AG04450 (cell line): ENCODE results near the gene GLI1. TPM values are rescaled to one million over a fixed set of nuclear protein-coding genes. Genes with fewer than 3 reads are reported as not detected.
"Not testable (repeated sequence)": the region's sequence is repeated elsewhere in the genome, so short reads cannot be mapped to it uniquely, and the experiment has no call there.

Source experiments
- CTCF ChIA-PET: fragments of 300-600, 350-600 bp; formaldehyde crosslinking; extraction: SDS; loops from one replicate; lab custom pipeline; 2022; ENCODE audit warnings: antibody characterized with exemption, inconsistent platforms; lab: Charles Lee
- POLR2A ChIA-PET: fragments of 350-600 bp; formaldehyde crosslinking; extraction: SDS; loops from one replicate; lab custom pipeline; 2021; ENCODE audit warnings: antibody characterized with exemption, inconsistent platforms; lab: Yijun Ruan, JAX
- DNase-seq: peaks from one replicate; pipeline ENCODE4 v3.0.0-alpha.2; 2011; ENCODE audit warnings: low read depth, low spot score
- H3K27ac ChIP-seq: one replicate; pipeline ENCODE4 v1.5.1; 2012; ENCODE audit warnings: low read depth, low read length, control low read depth
- H3K27me3 ChIP-seq: one replicate; pipeline ENCODE4 v1.6.0; 2012; ENCODE audit warnings: low read length; ENCODE audit not compliant: control insufficient read depth, insufficient read depth
- H3K4me3 ChIP-seq: 2 replicates; pipeline ENCODE4 v1.5.1; 2011; ENCODE audit warnings: mild to moderate bottlenecking, low read depth, low read length, control low read depth
- H3K9me3 ChIP-seq: 2 replicates; pipeline ENCODE4 v1.5.1; 2012; ENCODE audit warnings: low read length; ENCODE audit not compliant: control insufficient read depth, insufficient read depth
- polyA plus RNA-seq: library from polyadenylated mRNA; depleted of rRNA; stranded (reverse); fragments of >200 nt; gene quantifications from 2 replicates; pipeline ENCODE4 v1.2.3, GENCODE V29; 2011
- TF ChIP-seq, protein P1 (sequence below): IDR thresholded peaks from 2 replicates; pipeline ENCODE4 v1.5.1; 2011; ENCODE audit warnings: low read depth, low read length, control low read depth, inconsistent platforms

Gene GLI1
- polyA plus RNA-seq, 1 experiment, result 8.3 TPM

DNA sequence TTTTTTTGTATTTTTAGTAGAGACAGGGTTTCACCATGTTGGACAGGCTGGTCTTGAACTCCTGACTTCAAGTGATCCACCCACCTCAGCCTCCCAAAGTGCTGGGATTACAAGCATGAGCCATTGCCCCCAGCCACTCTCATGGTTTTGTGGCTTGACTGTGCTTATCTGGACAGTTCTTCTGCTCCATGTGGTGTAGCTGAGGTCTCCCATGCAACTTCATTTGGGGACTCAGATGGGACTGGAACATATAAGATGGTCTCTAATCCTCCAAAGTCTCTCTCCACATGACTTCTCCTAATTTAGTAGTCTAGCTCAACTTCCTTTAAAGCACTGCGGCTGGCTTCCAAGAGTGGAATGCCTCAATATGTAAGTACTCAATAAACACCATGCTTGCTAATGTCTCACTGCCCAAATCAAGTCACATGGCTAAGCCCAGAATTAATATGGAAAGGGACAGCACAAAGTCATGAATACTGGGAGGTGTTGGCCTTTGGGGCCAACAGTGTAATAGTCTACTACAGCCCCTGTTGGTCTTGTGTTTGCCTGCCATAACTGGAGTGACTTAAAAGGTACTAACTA lies 17.6 kb upstream of the GLI1 start:
- POLR2A ChIA-PET, result interaction anchor here (0.6 kb wide), 1 partner anchor 1194 kb away, joined by 4 read pairs; no protein-coding TSS in a partner anchor
- DNase-seq, result no peak
- Histone ChIP-seq H3K27me3 (no peaks in the 10 kb centered on the region), H3K4me3 (no peak overlapping the region), H3K9me3 (no peaks in the 10 kb centered on the region), H3K27ac (no peak overlapping the region)
- TF ChIP-seq, protein P1, sequence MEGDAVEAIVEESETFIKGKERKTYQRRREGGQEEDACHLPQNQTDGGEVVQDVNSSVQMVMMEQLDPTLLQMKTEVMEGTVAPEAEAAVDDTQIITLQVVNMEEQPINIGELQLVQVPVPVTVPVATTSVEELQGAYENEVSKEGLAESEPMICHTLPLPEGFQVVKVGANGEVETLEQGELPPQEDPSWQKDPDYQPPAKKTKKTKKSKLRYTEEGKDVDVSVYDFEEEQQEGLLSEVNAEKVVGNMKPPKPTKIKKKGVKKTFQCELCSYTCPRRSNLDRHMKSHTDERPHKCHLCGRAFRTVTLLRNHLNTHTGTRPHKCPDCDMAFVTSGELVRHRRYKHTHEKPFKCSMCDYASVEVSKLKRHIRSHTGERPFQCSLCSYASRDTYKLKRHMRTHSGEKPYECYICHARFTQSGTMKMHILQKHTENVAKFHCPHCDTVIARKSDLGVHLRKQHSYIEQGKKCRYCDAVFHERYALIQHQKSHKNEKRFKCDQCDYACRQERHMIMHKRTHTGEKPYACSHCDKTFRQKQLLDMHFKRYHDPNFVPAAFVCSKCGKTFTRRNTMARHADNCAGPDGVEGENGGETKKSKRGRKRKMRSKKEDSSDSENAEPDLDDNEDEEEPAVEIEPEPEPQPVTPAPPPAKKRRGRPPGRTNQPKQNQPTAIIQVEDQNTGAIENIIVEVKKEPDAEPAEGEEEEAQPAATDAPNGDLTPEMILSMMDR, result no peak
- CTCF ChIA-PET, result interaction anchor here (1.3 kb wide), 1 partner anchor 11 kb away, joined by 6 read pairs; no protein-coding TSS in a partner anchor

DNA sequence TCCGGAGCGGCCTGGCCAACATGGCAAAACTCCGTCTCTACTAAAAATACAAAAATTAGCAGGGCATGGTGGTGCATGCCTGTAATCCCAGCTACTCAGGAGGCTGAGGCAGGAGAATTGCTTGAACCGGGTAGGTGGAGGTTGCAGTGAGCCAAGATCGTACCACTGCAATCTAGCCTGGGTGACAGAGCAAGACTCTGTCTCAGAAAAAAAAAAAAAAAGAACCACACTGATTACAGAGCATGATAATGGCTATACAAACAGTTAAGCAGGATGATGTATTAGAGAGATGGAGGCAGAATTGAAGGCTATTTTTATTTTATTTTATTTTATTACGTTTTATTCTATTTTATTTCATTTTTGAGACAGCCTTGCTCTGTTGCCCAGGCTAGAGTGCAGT lies 15.2 kb upstream of the GLI1 start:
- POLR2A ChIA-PET, H3K4me3 ChIP-seq, H3K27me3 ChIP-seq, DNase-seq, H3K9me3 ChIP-seq, H3K27ac ChIP-seq: not testable (repeated sequence)
- CTCF ChIA-PET, result interaction anchor here (1.5 to 1.6 kb wide), 3 partner anchors 9 to 136 kb away, joined by 5 to 7 read pairs (median 6); no protein-coding TSS in a partner anchor

DNA sequence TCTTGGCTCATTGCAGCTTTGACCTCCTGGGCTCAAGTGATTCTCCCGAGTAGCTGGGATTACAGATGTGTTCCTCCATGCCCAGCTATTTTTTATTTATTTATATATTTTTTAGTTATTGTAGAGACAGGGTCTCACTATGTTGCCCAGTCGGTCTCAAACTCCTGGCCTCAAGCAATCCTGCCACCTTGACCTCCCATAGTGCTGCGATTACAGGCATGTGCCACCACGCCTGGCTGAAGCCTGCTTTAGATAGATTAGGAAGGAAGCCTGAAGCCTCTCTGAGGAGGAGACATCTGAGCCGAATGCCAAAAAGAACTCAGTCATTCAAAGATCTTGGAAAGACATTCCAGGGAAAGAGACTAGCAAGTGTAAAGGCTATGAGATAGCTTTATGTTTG lies 14.8 kb upstream of the GLI1 start:
- H3K27me3 ChIP-seq, result no peaks in the 10 kb centered on the region
- no peak for DNase-seq
- ChIA-PET CTCF (interaction anchor here (1.5 to 1.6 kb wide), 3 partner anchors 9 to 137 kb away, joined by 5 to 7 read pairs (median 6); no protein-coding TSS in a partner anchor), POLR2A (no interaction called here)
- TF ChIP-seq, protein P1, result no peak
- no peak overlapping the region for H3K4me3 ChIP-seq
- H3K27ac ChIP-seq, result no peak overlapping the region
- H3K9me3 ChIP-seq, result peaks cover 3% of the 10 kb centered on the region; the same call in 1 of the 2 replicates

DNA sequence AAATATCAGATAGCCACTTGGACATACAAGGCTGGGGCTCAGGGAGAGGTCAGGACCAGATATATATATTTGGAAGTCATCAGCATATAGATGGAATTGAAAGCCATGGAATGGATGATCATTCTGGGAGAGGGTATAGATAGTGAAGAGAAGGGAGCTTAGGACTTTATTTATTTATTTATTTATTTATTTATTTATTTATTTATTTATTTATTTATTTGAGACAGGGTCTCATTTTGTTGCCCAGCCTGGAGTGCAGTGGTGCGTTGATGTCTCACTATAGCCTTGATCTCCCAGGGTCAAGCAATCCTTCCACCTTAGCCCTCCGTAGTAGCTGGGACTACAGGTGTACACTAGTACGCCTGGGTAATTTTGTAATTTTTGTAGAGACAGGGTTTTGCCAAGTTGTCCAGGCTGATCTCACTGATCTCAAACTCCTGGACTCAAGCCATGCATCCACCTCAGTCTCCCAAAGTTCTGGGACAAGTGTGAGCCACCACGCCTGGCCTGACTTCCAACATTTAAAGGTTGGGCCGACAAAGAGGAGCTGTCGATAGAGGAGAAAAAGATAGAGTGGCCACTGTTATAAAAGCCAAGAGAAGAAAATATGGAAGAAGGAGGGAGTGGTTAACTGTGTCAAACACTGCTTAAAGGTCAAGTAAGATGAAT lies 13.2 kb upstream of the GLI1 start:
- DNase-seq, result no peak
- no peak overlapping the region for H3K27ac ChIP-seq
- ChIA-PET POLR2A (no interaction called here), CTCF (interaction anchor here (1.4 to 2.3 kb wide), 2 partner anchors 12 to 182 kb away, joined by 4 to 11 read pairs; partner anchors contain the start of gene GLI1)
- TF ChIP-seq, protein P1, result no peak
- no peaks in the 10 kb centered on the region for H3K27me3 ChIP-seq
- no peak overlapping the region for H3K4me3 ChIP-seq
- peaks cover 3% of the 10 kb centered on the region; the same call in 1 of the 2 replicates for H3K9me3 ChIP-seq

DNA sequence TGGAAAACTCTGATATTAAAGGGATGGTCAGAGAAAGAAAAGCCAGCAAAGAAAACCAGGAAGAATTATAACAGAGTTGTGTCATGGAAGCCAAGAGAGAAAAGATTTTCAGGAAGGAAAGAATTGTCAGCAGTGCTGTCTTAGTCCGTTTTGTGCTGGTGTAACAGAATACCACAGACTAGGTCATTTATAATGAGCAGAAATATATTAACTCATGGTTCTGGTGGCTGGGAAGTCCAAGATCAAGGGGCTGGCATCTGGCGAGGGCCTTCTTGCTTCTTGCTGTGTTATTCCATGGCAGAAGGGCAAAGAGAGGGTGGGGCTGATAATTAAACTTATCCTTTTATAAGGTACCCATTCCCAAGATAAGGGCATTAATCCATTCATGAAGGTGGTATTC lies 10.9 kb upstream of the GLI1 start:
- TF ChIP-seq, protein P1, result no peak
- Histone ChIP-seq H3K9me3 (peaks cover 3% of the 10 kb centered on the region; the same call in 1 of the 2 replicates), H3K27me3 (no peaks in the 10 kb centered on the region), H3K4me3 (no peak overlapping the region), H3K27ac (no peak overlapping the region)
- ChIA-PET POLR2A (no interaction called here), CTCF (interaction anchor here (0.7 to 2.3 kb wide), 3 partner anchors 10 to 184 kb away, joined by 5 to 11 read pairs (median 7); partner anchors contain the start of gene GLI1)
- DNase-seq, result no peak
